GM18502 (cell line): ENCODE data around the gene FTSJ1.

ENCODE experiments used
- ATAC-seq: cut with Tn5 transposase; IDR thresholded peaks from one replicate; pipeline ENCODE4 v1.9.1; 2021; ENCODE audit warnings: mild to moderate bottlenecking; ENCODE audit not compliant: unreplicated experiment, poor library complexity

Gene FTSJ1

GRCh38 chrX:48470110-48470832, 5.7 kb upstream of the FTSJ1 start, which contains the start of gene SLC38A5:
SLC38A5 (minus strand) TSS chrX:48470260; CDS start chrX:48467924, 2,336 bp downstream.
- ATAC-seq = no peak

- no peak for ATAC-seq
Measured at GRCh38 chrX:48470833-48471118, 5.2 kb upstream of the FTSJ1 start.

GRCh38 chrX:48471504-48471903, 4.5 kb upstream of the FTSJ1 start:
- no peak for ATAC-seq

GRCh38 chrX:48472225-48472624, 3.8 kb upstream of the FTSJ1 start:
- ATAC-seq = no peak

GRCh38 chrX:48472851-48473703, 2.9 kb upstream of the FTSJ1 start:
- no peak for ATAC-seq

- no peak for ATAC-seq
Measured at GRCh38 chrX:48473704-48473990, 2.4 kb upstream of the FTSJ1 start.

- no peak for ATAC-seq
Measured at GRCh38 chrX:48474127-48474526, 1.9 kb upstream of the FTSJ1 start.

GRCh38 chrX:48474581-48474980, 1.4 kb upstream of the FTSJ1 start:
- no peak for ATAC-seq

- ATAC-seq = no peak
Measured at GRCh38 chrX:48475296-48475695, 703 bp upstream of the FTSJ1 start.

GRCh38 chrX:48476919-48477318, 920 bp downstream of the FTSJ1 start:
- no peak for ATAC-seq

GRCh38 chrX:48477960-48478755, 2.2 kb downstream of the FTSJ1 start:
- ATAC-seq = no peak

GRCh38 chrX:48478806-48479205, 2.8 kb downstream of the FTSJ1 start:
- no peak for ATAC-seq

GRCh38 chrX:48480142-48480541, 4.1 kb downstream of the FTSJ1 start:
- ATAC-seq = no peak

GRCh38 chrX:48480583-48480982, 4.6 kb downstream of the FTSJ1 start:
- no peak for ATAC-seq

- no peak for ATAC-seq
Measured at GRCh38 chrX:48482526-48482925, 6.5 kb downstream of the FTSJ1 start.

- no peak for ATAC-seq
Measured at GRCh38 chrX:48487362-48487798, 11.4 kb downstream of the FTSJ1 start.

- no peak for ATAC-seq
Measured at GRCh38 chrX:48488034-48488433, 12.0 kb downstream of the FTSJ1 start.

- ATAC-seq = no peak
Measured at GRCh38 chrX:48489296-48489695, 13.3 kb downstream of the FTSJ1 start.

GRCh38 chrX:48489892-48490291, 13.9 kb downstream of the FTSJ1 start:
- ATAC-seq = no peak

- ATAC-seq = no peak
Measured at GRCh38 chrX:48490661-48491060, 14.7 kb downstream of the FTSJ1 start.

- no peak for ATAC-seq
Measured at GRCh38 chrX:48491809-48492208, 15.8 kb downstream of the FTSJ1 start.
